ENCODE results near the gene PLEKHG5.

Gene PLEKHG5

DNA sequence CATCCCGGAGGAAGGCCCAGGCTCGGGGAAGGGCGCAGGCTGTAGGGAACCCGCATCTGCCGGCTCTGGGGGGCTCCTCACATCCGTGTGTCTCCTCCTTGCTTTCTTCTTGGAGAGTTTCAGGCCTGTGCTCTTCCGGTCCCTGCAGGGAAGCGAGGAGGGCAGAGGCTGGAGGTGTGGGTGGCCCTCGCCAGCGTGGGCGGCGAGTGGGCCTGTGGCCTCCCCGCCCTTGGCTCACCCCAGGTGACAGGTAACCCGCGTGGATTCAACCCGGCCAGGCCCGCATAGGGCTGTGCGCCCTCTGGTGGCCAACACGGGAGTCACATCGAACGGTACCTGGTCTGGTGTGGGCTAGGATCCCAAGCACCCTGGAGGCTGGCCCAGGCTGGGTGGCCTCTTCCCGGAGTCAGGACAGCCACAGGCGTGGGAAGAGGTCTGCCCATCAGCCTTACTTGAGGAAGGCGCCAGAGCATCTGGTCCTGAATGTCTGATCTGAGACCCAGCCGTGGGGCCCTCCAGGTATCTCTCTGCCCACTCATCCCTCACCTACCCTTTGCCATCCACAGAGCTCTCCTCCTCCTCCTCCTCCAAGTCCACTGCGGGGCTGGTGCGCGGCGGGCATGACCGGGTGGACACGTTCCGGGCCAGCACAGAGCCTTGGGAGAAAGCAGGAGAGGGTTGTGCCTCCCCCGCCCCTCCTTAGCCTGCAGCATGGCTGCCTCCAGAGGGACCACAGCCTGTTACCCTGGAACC lies 15.9 kb downstream of the PLEKHG5 start:
- DNase-seq = peak; percentile 86

GRCh38 chr1:6474815-6475282 lies 16.6 kb downstream of the PLEKHG5 start:
- DNase-seq = no peak

- DNase-seq = no peak
These were observed 17.3 kb downstream of the PLEKHG5 start for GRCh38 chr1:6473974-6474814.

GRCh38 chr1:6473156-6473555 lies 18.3 kb downstream of the PLEKHG5 start:
- DNase-seq = no peak

DNA sequence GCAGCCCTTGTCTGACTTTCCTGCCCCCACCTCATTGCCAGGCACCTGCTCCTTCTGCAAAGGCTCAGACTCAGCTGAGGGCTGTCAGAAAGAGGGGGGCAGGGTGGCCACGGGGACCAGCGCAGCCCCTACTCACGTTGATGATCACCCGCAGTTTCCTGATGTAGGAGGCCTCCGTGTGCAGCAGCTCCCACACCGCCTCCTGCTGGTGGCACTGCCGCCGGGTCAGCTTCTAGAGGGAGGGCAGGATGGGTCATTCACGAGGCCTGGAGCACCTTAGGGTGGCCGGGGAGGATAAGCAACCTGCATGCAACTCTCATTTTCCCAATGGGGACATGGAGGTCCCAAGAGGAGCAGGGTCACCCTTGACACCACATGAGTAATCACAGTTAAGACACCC lies 19.1 kb downstream of the PLEKHG5 start:
- DNase-seq = no peak

DNA sequence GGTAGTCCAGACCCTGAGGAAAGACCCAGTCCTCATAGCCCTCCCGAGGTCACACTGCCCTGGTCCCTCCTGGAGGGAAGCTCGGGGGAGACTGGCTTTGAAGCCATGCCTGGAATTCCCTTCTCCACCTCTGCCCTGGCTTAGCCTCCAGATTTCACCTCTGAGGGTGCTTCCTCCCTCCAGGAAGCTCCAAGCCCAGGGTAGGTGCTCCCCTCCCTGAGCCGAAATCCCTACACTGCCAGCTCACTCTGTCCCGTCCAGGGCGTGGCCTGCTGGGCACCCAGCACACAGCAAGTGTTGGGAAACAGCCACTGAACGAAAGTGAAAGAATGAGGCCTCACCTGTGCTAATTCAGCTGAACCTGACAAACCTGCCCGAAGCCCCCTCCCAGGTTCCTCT lies 19.5 kb downstream of the PLEKHG5 start:
- no peak for DNase-seq

- no peak for DNase-seq
These were observed 20.1 kb downstream of the PLEKHG5 start for GRCh38 chr1:6471086-6471969.

DNA sequence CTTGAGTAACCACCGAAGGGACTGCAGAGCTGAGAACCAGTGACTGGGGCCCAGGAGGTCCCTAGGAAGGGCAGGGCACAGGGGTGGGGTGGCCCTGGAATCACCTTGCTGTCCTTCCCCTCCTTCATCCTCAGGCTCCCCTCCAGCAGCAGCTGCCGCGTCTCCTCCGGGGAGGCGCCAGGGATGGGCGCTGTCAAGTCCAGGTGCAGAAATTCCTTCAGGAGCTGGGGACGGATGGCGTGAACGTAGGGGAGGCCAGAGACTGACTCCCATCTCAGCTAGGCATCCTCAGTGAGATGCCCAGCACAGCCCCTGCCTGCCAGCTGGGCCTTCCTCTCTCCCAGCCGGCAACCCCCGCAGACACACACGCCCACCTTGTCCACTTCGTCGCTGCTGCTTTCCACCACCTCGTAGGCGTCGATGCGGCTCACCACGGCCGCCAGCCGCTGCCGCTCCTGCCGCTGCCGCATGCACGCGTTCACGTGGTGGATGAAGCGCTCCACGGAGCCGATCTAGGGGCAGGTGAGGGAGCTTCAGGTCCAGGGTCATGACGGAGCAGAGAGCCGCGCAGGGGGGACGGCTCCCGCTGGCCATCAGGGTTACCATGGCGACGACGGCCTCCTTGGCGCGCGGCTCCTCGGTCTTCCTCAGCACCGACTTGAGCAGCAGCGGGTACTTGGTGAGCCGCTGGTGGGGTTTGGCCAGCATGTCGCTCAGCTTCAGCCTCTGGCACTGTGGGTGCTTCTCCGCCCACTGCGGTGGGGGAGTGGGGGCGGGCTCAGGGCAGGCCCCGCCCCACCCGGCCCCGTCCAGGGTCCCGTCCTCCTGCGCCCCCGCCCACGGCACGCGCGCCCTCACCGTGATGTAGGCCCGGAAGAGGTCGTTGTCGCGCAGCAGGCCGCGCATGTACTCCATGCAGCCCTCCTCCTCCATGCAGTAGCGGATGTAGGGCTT lies 21.1 kb downstream of the PLEKHG5 start:
- DNase-seq = no peak

GRCh38 chr1:6468729-6469461 lies 22.6 kb downstream of the PLEKHG5 start:
- no peak for DNase-seq

DNA sequence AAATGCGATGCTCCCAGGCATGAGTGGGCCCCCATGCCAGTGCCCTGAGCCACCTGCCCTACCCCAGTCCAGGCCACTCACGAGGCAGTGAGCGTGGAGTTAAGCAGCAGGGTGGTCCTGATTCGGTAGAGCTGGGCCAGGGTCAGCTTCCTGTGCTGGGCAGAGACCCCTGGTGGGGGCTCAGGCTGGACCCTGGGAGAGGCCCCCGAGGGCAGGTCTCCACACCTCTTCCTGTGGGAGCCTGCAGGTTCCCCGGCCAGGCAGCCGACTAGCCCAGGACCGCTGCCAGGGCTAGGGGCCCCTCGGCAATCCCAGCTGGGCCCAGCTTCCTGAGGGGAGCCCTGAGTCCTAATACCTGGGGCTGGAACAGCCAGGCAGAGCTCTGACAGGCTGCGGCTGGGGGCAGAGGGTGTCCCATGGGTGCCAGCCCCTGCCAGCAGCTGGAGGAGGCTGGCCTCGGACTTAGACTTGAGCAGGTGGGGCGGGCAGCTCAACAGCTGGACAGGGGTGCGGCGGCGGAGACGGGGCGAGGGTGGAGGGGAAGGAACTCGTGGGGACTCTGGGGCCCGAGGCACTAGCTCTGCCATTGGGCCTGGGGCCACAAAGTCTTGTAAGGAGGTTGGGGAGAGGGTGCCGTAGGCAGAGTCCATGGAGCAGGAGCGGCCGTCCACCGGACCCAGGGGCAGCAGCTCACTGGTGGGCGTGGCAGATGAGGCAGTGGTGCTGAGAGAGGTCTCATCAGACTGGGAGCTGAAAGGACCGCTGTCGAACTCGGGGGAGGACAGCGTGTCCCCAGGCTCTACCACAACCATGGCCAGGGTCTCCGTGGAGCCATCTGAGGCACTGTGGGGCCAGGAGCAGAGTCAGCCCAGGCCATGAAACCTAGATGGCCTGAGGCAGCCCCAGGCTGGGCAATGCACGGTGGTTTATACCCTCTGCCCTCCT lies 23.5 kb downstream of the PLEKHG5 start:
- no peak for DNase-seq

DNA sequence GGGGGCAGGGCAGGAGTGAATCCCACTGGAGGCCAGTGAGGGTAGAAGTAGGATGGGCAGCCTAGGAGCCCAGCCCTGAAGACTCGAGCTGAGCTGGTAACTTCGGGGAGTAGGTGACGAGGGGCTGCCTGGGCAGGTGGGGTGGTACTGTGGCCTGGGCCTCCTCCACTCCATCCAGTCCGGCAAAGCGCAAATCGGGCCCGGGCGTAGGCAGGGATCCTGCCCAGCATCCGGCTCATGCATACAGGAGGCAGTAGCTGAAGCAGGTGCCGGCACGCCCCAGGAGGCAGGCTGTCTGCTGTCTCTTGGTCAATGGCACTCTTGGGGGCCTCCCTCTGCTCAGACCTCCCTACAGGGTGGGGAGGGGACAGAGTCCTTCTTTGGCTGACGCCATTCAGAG lies 24.2 kb downstream of the PLEKHG5 start:
- no peak for DNase-seq

- DNase-seq = no peak
These were observed 24.7 kb downstream of the PLEKHG5 start for GRCh38 chr1:6466751-6467150.

DNA sequence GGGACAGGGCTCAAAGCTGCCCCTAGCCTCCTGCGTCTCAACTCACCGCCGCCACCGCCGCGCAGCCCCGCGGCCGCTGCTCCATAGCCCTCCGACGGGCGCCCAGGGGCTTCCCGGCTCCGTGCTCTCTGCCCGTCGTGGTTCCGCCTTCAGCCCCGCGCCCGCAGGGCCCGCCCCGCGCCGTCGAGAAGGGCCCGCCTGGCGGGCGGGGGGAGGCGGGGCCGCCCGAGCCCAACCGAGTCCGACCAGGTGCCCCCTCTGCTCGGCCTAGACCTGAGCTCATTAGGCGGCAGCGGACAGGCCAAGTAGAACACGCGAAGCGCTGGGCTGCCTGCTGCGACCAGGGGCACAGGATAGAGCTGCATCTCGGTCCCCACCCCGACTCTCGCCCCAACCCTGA lies 25.4 kb downstream of the PLEKHG5 start, which contains the start of gene TNFRSF25:
Gene TNFRSF25 (minus strand): TSS at position 151 of the 400 bp plus-strand sequence. CDS start 66 bp downstream, at position 85.
- DNase-seq = peak; percentile 73

DNA sequence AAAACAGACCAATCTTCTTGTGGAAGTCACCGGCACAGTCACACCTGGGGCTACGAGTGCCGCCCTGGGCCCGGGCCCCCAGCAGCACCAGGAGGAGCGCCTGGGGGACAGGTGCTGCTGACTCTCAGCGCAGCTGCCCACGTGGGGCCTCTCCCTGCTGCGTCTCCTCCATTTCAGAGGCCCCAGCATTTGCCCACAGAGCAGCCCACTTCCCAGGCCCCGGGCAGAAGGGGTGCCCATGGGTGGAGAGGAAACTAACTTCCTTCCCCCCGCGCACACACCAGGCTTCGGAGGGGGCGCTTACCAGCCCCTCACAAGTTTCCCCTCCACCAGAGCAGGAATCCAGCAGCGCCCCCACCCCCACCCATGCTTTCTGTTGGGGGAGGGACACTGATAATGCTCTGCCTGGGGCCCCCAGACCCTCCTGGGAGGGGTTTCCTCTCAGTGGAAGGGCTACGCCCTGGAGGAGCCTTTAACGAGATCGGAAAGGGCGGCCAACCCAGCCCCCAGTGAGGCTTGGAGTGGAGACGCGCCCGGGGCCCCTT lies 25.9 kb downstream of the PLEKHG5 start:
- DNase-seq = no peak

GRCh38 chr1:6464915-6465314 lies 26.6 kb downstream of the PLEKHG5 start:
- DNase-seq = no peak

GRCh38 chr1:6464514-6464836 lies 27.0 kb downstream of the PLEKHG5 start:
- DNase-seq = no peak

- DNase-seq = no peak
These were observed 28.4 kb downstream of the PLEKHG5 start for GRCh38 chr1:6463120-6463412.

GRCh38 chr1:6462412-6463119 lies 28.9 kb downstream of the PLEKHG5 start:
- no peak for DNase-seq
